Measurements from ENCODE around the gene RFX7. TPM values are rescaled to one million over a fixed set of nuclear protein-coding genes. Genes with fewer than 3 reads are reported as not detected.

RFX7 gene
- total and polyA plus RNA-seq, 2 of the 4 experiments (the other 2 are of a cell fraction): 4.1 to 10.6 TPM

- Histone ChIP-seq H3K9ac (ENCODE audit: low read depth, low read length) (no peak overlapping the region), H2BK120ac (ENCODE audit: low read depth, low read length) (no peak overlapping the region), H3K9me1 (ENCODE audit: insufficient read depth, low read length) (no peaks in the 10 kb centered on the region), H2BK20ac (ENCODE audit: low read depth, low read length) (no peak overlapping the region), H2BK15ac (ENCODE audit: low read depth, low read length) (no peak overlapping the region), H3K9me3 (ENCODE audit: control insufficient read depth, insufficient read depth, low read length) (peaks cover 14% of the 10 kb centered on the region), H2AFZ (replicated peaks; ENCODE audit: low read length, poor library complexity) (no peak overlapping the region), H3K4ac (ENCODE audit: low read depth, low read length) (no peak overlapping the region), H4K5ac (ENCODE audit: low read depth, low read length) (no peak overlapping the region), H4K91ac (ENCODE audit: insufficient read depth, low read depth, low read length) (no peak overlapping the region), H3K4me2 (ENCODE audit: low read depth, low read length) (no peak overlapping the region), H3K18ac (ENCODE audit: low read depth, low read length) (no peak overlapping the region), H3K56ac (ENCODE audit: extremely low read depth, insufficient read depth, low read length) (no peak overlapping the region), H2BK5ac (ENCODE audit: low read depth, low read length, poor library complexity, severe bottlenecking) (no peak overlapping the region), H4K20me1 (ENCODE audit: insufficient read depth, low read length) (peaks cover 17% of the 10 kb centered on the region; the same call in 1 of the 2 replicates), H3K36me3 (ENCODE audit: control insufficient read depth, insufficient read depth, low read length) (peaks cover 14% of the 10 kb centered on the region), H2AK5ac (ENCODE audit: low read depth, low read length) (no peak overlapping the region), H3K4me1 (ENCODE audit: control insufficient read depth, insufficient read depth, low read length) (no peaks in the 10 kb centered on the region), H4K8ac (ENCODE audit: low read depth in 2 of 2, low read length in 2 of 2) (no peak overlapping the region), H3K14ac (replicated peaks; ENCODE audit: low read depth, low read length) (no peak overlapping the region), H3K27me3 (ENCODE audit: control insufficient read depth, insufficient read depth, low read length) (no peaks in the 10 kb centered on the region), H3K23ac (ENCODE audit: low read depth, low read length) (no peak overlapping the region), H3K27ac (ENCODE audit: insufficient read depth, low read length) (no peak overlapping the region), H3K4me3 (ENCODE audit: insufficient read depth, low read depth, low read length) (no peak overlapping the region), H3K79me1 (ENCODE audit: low read depth in 1 of 2, low read length in 2 of 2) (peaks cover 26 to 42% of the 10 kb centered on the region in 2 experiments), H2AK9ac (replicated peaks; ENCODE audit: low read depth, low read length, poor library complexity) (no peak overlapping the region)
- dilution Hi-C loops (cut with HindIII; ENCODE audit: low sequenced_read_pairs, unreplicated experiment) (no loop called here), in situ Hi-C loops (cut with MboI; ENCODE audit: low sequenced_read_pairs) (no loop called here), intact Hi-C loops (cut with micrococcal nuclease) (no loop called here)
- no TSS peak for BruUV-seq (replicated peaks)
- POLR2A ChIA-PET (ENCODE audit: unreplicated experiment): no interaction called here
- ATAC-seq (ENCODE audit: low read depth) (no peak), DNase-seq (no peak)
- no peak for TF ChIP-seq RAD21 (IDR thresholded peaks at IDR 0.05; ENCODE audit: low read length)
- no peak for TF ChIP-seq POLR2A (IDR thresholded peaks at IDR 0.05; ENCODE audit: low read depth, low read length)
- no peak for TF ChIP-seq RFX5 (IDR thresholded peaks at IDR 0.05; ENCODE audit: low read depth, low read length)
- no peak for TF ChIP-seq RCOR1 (IDR thresholded peaks at IDR 0.05; ENCODE audit: insufficient replicate concordance, low read length)
- TF ChIP-seq ELK1 (IDR thresholded peaks at IDR 0.05; ENCODE audit: borderline replicate concordance, low read depth, low read length): no peak
- no peak for TF ChIP-seq CHD1 (IDR thresholded peaks at IDR 0.05; ENCODE audit: low read depth, low read length)
- no peak for TF ChIP-seq BHLHE40 (IDR thresholded peaks at IDR 0.05; ENCODE audit: low read depth, low read length)
- TF ChIP-seq FOS (IDR thresholded peaks at IDR 0.05; ENCODE audit: low read depth, low read length): no peak
- TF ChIP-seq USF2 (IDR thresholded peaks at IDR 0.05; ENCODE audit: low read depth, low read length): no peak
- TF ChIP-seq MXI1 (IDR thresholded peaks at IDR 0.05; ENCODE audit: borderline replicate concordance, low read depth, low read length): no peak
- no peak for TF ChIP-seq MAFK (IDR thresholded peaks at IDR 0.05; ENCODE audit: low read depth, low read length)
- no peak for TF ChIP-seq NFE2L2 (IDR thresholded peaks at IDR 0.05; ENCODE audit: low read depth, low read length)
- no peak for TF ChIP-seq CTCF (conservative IDR thresholded peaks at IDR 0.05; ENCODE audit: low read depth, low read length)
- no peak for TF ChIP-seq SMC3 (IDR thresholded peaks at IDR 0.05; ENCODE audit: low read depth, low read length)
- no peak for TF ChIP-seq CEBPB (IDR thresholded peaks at IDR 0.05; ENCODE audit: low read depth, low read length)
- no peak for TF ChIP-seq MAZ (IDR thresholded peaks at IDR 0.05; ENCODE audit: borderline replicate concordance, low read depth, low read length)
- no CpG with 5 or more reads among the region's 4 CpGs for WGBS, 2 experiments (ENCODE audit: extremely low coverage in 2 of 2, insufficient read length in 1 of 2)
- CTCF ChIA-PET: no interaction called here
Observed at GRCh38 chr15:56234804-56235203, 8.9 kb downstream of the RFX7 start.
